Transverse colon (tissue), 4 donors: ENCODE measurements around the gene ERGIC1. TPM values are rescaled to one million over a fixed set of nuclear protein-coding genes. Genes with fewer than 3 reads are reported as not detected.

ENCODE experiments used
- DNase-seq: peaks from one replicate; pipeline ENCODE4 v3.0.0-alpha.2; 2019
- H3K27ac ChIP-seq, 4 donors: fragments of 200-600 bp; sonication (generic); 2 replicates each; pipeline ENCODE4 v1.5.1; 2016 to 2018; ENCODE audit warnings: inconsistent platforms in 4 of 4
- H3K27me3 ChIP-seq: fragments of 200-600 bp; sonication (generic); 2 replicates; pipeline ENCODE4 v1.5.1; 2017; ENCODE audit warnings: inconsistent platforms
- H3K36me3 ChIP-seq, 4 donors: fragments of 200-600 bp; sonication (generic); 2 replicates each; pipeline ENCODE4 v1.5.1; 2017 to 2019; ENCODE audit warnings: inconsistent platforms in 4 of 4
- H3K4me1 ChIP-seq, 4 donors: fragments of 200-600 bp; sonication (generic); 2 replicates each; pipeline ENCODE4 v1.5.1; 2017 to 2020; ENCODE audit warnings: inconsistent platforms in 4 of 4
- H3K4me3 ChIP-seq, 4 donors: fragments of 200-600 bp; sonication (generic); 1 replicate in 1 of 4; 2 replicates in 3 of 4; pipeline versions ENCODE4 v1.5.1 to v1.6.1; 2017 to 2019; ENCODE audit warnings: inconsistent platforms in 4 of 4
- H3K9me3 ChIP-seq, 2 donors: fragments of 200-600 bp; sonication (generic); 2 replicates each; pipeline ENCODE4 v1.5.1; 2017 to 2019; ENCODE audit warnings: inconsistent platforms in 2 of 2
- EP300 ChIP-seq: sonication (generic); formaldehyde crosslinking; IDR thresholded peaks from one replicate; pipeline ENCODE4 v1.6.1; 2017; ENCODE audit warnings: antibody characterized with exemption, low read depth
- POLR2A ChIP-seq: fragments of 450-650 bp; IDR thresholded peaks from one replicate; pipeline ENCODE4 v1.6.1; 2016; ENCODE audit warnings: antibody characterized with exemption, mild to moderate bottlenecking, moderate library complexity
- POLR2AphosphoS5 ChIP-seq, 3 donors: sonication (generic); formaldehyde crosslinking; IDR thresholded peaks; one replicate each; pipeline ENCODE4 v1.6.1; 2016; ENCODE audit warnings: antibody characterized with exemption in 3 of 3
- WGBS, 2 donors: methylation state at CpG; one replicate each; pipeline ENCODE4 v1.1.5; 2018; ENCODE audit warnings: low coverage in 1 of 2; 5-methylcytosine and 5-hydroxymethylcytosine counted together
- in situ Hi-C, 4 donors: fragments of 200-750 bp; cut with MboI; loops; one replicate each; pipeline versions ENCODE4 v1.15.0 to v1.15.1; 2017; ENCODE audit warnings: low sequenced_read_pairs in 3 of 4, low pct_ligation_motif_present in 1 of 4, low pct_unique_long_range_greater_than_20kb in 1 of 4
- intact Hi-C: fragments of 100-400 bp; cut with DNase I; formaldehyde crosslinking; loops from one replicate; pipeline ENCODE4 v1.15.1; 2023; ENCODE audit warnings: low total_unique reads
- total RNA-seq, 4 donors: library from RNA; depleted of rRNA; stranded (reverse); fragments of >200 nt; gene quantifications; one replicate each; pipeline ENCODE4 v1.1.0, GENCODE V29; 2016
- TF ChIP-seq, protein P1 (sequence below), 5 experiments: fragments of 200-600 bp in 3 of 5; fragments of 450-650 bp in 2 of 5; sonication (generic) in 3 of 5; IDR thresholded peaks; 1 replicate in 2 of 5; 2 replicates in 3 of 5; pipeline ENCODE4 v1.5.1; 2016 to 2017; ENCODE audit warnings: antibody characterized with exemption in 5 of 5, inconsistent platforms in 3 of 5, mild to moderate bottlenecking in 2 of 5, moderate library complexity in 1 of 5

ERGIC1 gene
- total RNA-seq, 4 donors from 2014 or later = 125 to 252 (median 184) TPM

- TF ChIP-seq, protein P1, sequence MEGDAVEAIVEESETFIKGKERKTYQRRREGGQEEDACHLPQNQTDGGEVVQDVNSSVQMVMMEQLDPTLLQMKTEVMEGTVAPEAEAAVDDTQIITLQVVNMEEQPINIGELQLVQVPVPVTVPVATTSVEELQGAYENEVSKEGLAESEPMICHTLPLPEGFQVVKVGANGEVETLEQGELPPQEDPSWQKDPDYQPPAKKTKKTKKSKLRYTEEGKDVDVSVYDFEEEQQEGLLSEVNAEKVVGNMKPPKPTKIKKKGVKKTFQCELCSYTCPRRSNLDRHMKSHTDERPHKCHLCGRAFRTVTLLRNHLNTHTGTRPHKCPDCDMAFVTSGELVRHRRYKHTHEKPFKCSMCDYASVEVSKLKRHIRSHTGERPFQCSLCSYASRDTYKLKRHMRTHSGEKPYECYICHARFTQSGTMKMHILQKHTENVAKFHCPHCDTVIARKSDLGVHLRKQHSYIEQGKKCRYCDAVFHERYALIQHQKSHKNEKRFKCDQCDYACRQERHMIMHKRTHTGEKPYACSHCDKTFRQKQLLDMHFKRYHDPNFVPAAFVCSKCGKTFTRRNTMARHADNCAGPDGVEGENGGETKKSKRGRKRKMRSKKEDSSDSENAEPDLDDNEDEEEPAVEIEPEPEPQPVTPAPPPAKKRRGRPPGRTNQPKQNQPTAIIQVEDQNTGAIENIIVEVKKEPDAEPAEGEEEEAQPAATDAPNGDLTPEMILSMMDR (IDR thresholded peaks at IDR 0.05) = no peak
- no peak for TF ChIP-seq EP300
- TF ChIP-seq POLR2AphosphoS5 (IDR thresholded peaks at IDR 0.05) = no peak
- no peak for TF ChIP-seq POLR2A
- Histone ChIP-seq H3K36me3 (no peaks in the 10 kb centered on the region), H3K4me1 (no peaks in the 10 kb centered on the region), H3K27me3 (no peaks in the 10 kb centered on the region), H3K9me3 (peaks cover 10 to 12% of the 10 kb centered on the region in 2 donors), H3K27ac (no peak overlapping the region), H3K4me3 (no peak overlapping the region)
- 89% methylated on average over 2 of the region's 2 CpGs; no CpG with 5 or more reads in 1 of the 2 donors for WGBS, 2 donors
- intact Hi-C loops = no loop called here
- in situ Hi-C loops = no loop called here
- DNase-seq = no peak
Measured at GRCh38 chr5:172827841-172828240, 6.2 kb upstream of the ERGIC1 start.

DNA sequence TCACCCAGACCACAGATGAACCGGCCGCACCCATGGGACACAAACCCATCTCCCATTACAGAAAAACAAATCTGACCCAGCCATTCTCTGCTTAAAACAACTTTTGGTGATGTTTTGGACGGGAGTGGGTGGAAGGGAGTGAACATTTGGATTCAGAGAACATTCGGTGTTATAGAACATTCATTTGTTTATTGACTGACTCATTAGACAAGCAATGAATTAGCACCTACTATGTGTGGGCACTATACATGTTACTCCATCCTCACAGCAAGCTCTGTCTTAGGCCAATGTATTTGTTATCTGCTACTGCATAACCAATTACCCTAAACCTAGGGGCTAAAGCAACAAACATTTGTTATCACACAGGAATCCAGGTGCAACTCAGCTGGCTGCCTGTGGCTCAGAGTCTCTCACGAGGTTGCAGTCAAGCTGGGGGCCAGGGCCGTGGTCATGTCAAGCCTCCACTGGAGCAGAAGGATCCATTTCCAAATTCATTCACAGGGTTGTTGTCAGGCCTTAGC, 5.1 kb upstream of the ERGIC1 start:
- Histone ChIP-seq H3K4me1 (peaks cover 0 to 8% (median 5%) of the 10 kb centered on the region in 4 donors), H3K27ac (no peak overlapping the region), H3K9me3 (peaks cover 10 to 12% of the 10 kb centered on the region in 2 donors), H3K36me3 (no peaks in the 10 kb centered on the region), H3K27me3 (no peaks in the 10 kb centered on the region), H3K4me3 (no peak overlapping the region)
- intact Hi-C loops = no loop called here
- DNase-seq = no peak
- in situ Hi-C loops = no loop called here
- TF ChIP-seq POLR2A (no peak), EP300 (no peak), POLR2AphosphoS5 (IDR thresholded peaks at IDR 0.05) (no peak)
- TF ChIP-seq, protein P1 (IDR thresholded peaks at IDR 0.05) = no peak
- WGBS, 2 donors = 63 to 64% methylated on average over 4 to 6 of the region's 6 CpGs

DNA sequence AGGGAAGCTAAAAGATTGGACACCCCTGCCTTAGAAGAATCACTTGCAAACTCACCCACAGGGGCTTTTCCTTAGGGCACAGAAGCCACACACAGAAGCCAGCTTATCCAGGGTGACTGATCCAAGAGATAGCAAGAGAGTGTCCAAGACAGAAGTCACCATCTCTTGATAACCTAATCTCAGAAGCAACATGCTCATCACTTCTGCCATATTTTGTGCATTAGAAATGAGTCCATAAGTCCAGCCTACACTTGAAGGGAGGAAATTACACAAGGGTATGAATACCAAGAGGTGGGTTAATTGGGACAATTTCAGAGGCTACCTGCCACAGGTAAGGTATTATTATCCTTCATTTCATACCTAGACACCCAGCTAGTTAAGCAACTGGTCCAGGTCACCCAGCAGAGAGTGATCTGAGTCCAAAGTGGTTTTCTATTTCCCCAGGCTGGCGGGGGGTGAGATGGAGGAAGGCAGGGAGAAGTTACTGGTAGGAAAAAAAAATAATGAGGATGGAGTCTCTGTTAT, 3.7 kb upstream of the ERGIC1 start:
- WGBS, 2 donors = 97 to 100% methylated on average over 1 of the region's 1 CpG
- Histone ChIP-seq H3K27ac (no peak overlapping the region), H3K9me3 (peaks cover 8 to 10% of the 10 kb centered on the region in 2 donors), H3K27me3 (no peaks in the 10 kb centered on the region), H3K4me1 (peaks cover 5 to 13% (median 9%) of the 10 kb centered on the region in 4 donors), H3K36me3 (no peaks in the 10 kb centered on the region), H3K4me3 (no peak overlapping the region)
- intact Hi-C loops (loop anchor here (5.0 to 10.0 kb wide), 2 partner anchors 42 to 56 kb away; partner anchors contain the start of gene DUSP1), in situ Hi-C loops (loop anchor here in 1 of 4 donors (10.0 kb wide), 1 partner anchor 56 kb away; the partner anchor contains the start of gene DUSP1)
- DNase-seq = no peak
- TF ChIP-seq POLR2AphosphoS5 (IDR thresholded peaks at IDR 0.05) = no peak
- TF ChIP-seq EP300 = no peak
- TF ChIP-seq, protein P1 (IDR thresholded peaks at IDR 0.05) = no peak
- no peak for TF ChIP-seq POLR2A

- WGBS, 2 donors = 57 to 88% methylated on average over 2 to 13 of the region's 14 CpGs
- no peak overlapping the region for H3K4me3 ChIP-seq
- H3K36me3 ChIP-seq = no peaks in the 10 kb centered on the region
- no peak overlapping the region for H3K27ac ChIP-seq
- intact Hi-C loops (loop anchor here (5.0 to 10.0 kb wide), 2 partner anchors 41 to 56 kb away; partner anchors contain the start of gene DUSP1), in situ Hi-C loops (loop anchor here in 1 of 4 donors (10.0 kb wide), 1 partner anchor 56 kb away; the partner anchor contains the start of gene DUSP1)
- TF ChIP-seq POLR2AphosphoS5 (IDR thresholded peaks at IDR 0.05) (no peak), EP300 (no peak), POLR2A (no peak)
- TF ChIP-seq, protein P1 (IDR thresholded peaks at IDR 0.05) = no peak
- H3K27me3 ChIP-seq = no peaks in the 10 kb centered on the region
- H3K4me1 ChIP-seq = peaks cover 12 to 21% (median 16%) of the 10 kb centered on the region in 4 donors
- no peak for DNase-seq
- H3K9me3 ChIP-seq = peaks cover under 1 to 3% of the 10 kb centered on the region in 2 donors
Measured at GRCh38 chr5:172830876-172831662, 3.0 kb upstream of the ERGIC1 start.
